GM18873 (cell line): ENCODE data around the gene FHOD3.

ENCODE experiments used
- ATAC-seq: cut with Tn5 transposase; IDR thresholded peaks from one replicate; pipeline ENCODE4 v1.9.1; 2021; ENCODE audit warnings: mild to moderate bottlenecking, moderate library complexity, moderate number of reproducible peaks; ENCODE audit not compliant: unreplicated experiment, low FRiP score

The FHOD3 gene

GRCh38 chr18:36297417-36298125, at the start of gene FHOD3:
Gene FHOD3 (plus strand): TSS chr18:36297713. CDS start chr18:36297836, 123 bp downstream.
- no peak for ATAC-seq

DNA sequence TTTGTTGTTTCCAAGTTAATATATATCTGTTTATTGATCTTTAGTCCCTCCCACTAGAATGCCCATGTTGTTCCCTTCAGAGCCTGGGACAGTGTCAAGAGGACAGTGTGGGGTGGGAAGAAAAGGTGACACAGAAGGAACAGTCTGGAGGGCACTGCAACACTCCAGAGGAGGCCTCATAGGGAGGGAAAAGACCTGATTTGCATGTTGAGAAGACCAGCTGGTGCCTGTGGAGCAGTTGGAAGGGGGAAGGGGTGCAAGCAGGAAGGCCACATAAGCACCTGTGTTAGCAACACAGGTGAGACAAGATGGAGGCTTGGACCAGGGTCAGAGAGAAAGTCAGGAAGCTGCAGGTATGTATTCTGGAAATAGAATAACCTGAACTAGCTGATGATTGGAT, 48.1 kb upstream of the FHOD3 start:
- no peak for ATAC-seq

GRCh38 chr18:36250827-36251226, 46.7 kb upstream of the FHOD3 start:
- no peak for ATAC-seq

- no peak for ATAC-seq
Observed at GRCh38 chr18:36255072-36255698, 42.3 kb upstream of the FHOD3 start.

DNA sequence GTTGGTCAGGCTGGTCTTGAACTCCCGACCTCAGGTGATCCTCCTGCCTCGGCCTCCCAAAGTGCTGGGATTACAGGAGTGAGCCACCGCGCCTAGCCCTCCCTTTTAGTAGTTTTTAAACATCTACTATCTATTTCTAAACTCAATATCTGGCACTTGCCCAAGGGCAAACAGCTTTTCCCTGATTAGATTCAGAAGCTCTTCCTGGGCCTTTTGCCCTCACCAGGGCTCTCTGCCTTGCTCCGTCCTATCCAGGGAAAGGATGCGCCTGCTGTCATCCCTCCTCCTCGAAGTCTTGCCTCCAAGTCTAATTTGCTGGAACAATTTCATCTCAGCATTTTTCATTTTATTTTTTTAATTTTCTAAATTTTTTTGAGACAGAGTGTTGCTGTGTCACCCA, 41.4 kb upstream of the FHOD3 start:
- ATAC-seq = no peak

GRCh38 chr18:36262971-36263370, 34.5 kb upstream of the FHOD3 start:
- ATAC-seq = no peak

- no peak for ATAC-seq
Observed at GRCh38 chr18:36264283-36264682, 33.2 kb upstream of the FHOD3 start.

DNA sequence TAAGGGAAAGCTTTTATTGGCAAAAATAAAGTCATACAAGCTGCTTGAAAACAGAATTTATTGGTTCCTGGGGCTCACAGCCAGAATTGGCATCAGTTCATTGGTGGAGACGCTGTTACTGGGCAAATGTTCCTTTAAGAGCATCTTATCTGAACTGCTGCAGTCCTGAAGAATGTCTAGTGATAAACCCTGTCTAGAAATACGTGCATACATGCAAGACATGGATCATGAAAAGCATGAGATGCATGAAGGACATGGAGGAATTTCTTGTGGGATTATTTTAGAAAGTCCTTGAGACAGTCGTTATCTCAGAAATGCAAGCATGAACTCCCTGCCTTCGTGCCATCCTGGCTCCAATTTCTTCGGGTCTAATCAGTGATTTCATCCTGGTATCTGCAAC, 32.5 kb upstream of the FHOD3 start:
- no peak for ATAC-seq

- ATAC-seq = no peak
Observed at GRCh38 chr18:36269157-36269556, 28.4 kb upstream of the FHOD3 start.

- ATAC-seq = no peak
Observed at GRCh38 chr18:36271153-36271552, 26.4 kb upstream of the FHOD3 start.

GRCh38 chr18:36273347-36273746, 24.2 kb upstream of the FHOD3 start:
- ATAC-seq = no peak

- ATAC-seq = no peak
Observed at GRCh38 chr18:36274083-36274715, 23.3 kb upstream of the FHOD3 start.

DNA sequence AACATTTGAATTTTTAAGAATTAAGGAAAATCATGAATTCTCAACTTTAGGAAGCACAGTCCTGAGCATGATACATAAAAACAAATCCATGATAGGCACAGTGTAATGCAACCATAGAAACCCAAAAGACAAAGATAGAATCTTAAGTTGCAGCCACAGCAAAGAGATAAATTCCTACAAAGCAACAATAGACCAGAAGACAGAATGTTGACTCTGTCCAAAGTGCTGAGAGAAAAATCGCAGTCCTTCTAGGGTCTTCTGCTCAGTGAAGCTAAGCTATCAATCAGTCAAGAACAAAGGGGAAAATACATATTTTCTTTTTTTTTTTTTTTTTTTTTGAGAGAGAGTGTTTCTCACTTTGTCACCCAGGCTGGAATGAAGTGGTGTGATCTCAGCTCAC, 22.0 kb upstream of the FHOD3 start:
- ATAC-seq = no peak

- no peak for ATAC-seq
Observed at GRCh38 chr18:36279001-36279400, 18.5 kb upstream of the FHOD3 start.

DNA sequence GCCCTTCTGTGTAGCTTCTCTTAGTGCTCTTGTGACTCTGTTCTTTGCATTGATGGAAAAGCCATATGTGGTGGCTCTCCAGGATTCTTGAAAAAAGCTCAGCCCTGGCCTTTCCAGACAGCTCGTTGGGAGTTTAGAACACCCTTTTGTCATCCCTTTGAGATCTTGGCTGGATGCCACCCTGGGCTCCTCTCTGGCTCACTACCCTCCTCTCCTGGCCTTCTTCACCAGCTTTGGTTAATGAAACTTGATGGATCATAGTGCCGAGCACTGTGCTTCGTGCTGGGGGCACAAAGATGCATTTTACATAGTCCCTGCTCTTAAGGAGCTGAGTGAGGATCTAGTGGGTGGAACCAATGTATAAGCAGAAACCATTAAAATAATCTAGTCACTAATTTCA, 15.6 kb upstream of the FHOD3 start:
- ATAC-seq = no peak

- no peak for ATAC-seq
Observed at GRCh38 chr18:36283448-36283847, 14.1 kb upstream of the FHOD3 start.

DNA sequence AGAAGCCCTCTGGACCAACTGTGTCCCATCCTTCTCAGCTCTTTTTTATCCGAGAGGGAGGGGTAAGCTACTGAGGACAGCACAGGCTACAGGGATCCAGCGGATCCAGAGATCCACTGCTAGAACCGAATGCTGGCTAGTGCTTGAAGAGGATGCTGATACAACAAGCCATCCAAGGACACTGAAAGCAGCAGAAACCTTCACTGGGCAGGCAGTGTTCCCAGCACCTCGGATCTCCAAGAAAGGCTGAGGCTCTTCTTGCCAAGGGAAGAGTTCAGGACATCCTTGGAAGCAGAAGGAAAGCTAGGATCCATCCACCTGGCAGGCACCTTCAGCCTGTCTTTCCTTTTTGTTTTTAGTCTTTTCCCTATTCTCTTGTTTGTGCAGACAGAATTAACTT, 13.2 kb upstream of the FHOD3 start:
- no peak for ATAC-seq

GRCh38 chr18:36284671-36285295, 12.7 kb upstream of the FHOD3 start:
- no peak for ATAC-seq

- ATAC-seq = no peak
Observed at GRCh38 chr18:36287653-36288052, 9.9 kb upstream of the FHOD3 start.

DNA sequence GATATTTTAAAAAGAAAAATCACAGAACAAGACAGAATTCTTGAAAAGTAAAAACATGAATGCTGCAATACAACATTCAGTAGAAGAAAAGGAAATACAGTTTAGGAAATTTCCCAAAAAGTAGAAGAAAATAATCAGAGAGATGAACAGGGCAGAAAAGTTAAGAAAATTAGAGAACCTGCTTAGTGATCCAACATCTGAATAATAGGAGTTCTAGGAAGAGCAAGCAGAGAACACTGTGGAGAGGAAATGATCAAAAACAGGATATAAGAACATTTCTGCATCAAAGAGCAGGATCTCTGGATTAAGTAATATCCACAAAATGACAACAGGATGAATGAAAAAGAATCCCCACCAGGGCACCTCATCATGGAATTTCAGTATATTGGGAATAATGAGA, 8.8 kb upstream of the FHOD3 start:
- ATAC-seq = no peak

DNA sequence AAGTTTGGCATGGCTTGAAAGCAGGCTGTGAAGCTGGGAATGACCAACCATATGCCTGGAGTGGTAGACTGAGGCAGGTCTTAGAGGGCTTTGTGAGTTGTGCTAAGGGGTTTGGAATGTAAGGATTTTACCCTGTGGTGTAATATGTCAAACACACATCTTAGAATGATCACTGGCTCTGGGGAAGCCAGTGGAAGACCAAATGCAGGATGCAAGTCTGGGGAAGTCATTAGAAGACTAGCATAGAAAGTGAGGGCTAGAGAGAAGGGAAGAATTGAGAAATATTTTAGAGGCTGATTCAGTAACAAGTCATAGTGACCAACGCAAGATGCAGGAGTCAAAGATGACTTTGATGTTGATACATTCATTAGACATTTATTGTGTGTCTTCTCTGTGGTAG, 3.5 kb upstream of the FHOD3 start:
- no peak for ATAC-seq
